Stimulated activated CD8-positive, alpha-beta memory T cell treated with anti-CD3 and anti-CD28 coated beads, Interleukin-4, amount 100 ng/mL, for 1 hour (primary cell): ENCODE results near the gene ZNF83.
A peak's percentile ranks its signal among the peaks of the same experiment; 100 is the strongest.
"Not testable (repeated sequence)": the region's sequence is repeated elsewhere in the genome, so short reads cannot be mapped to it uniquely, and the experiment has no call there.

ENCODE experiments used
- DNase-seq, 2 donors: peaks; one replicate each; pipeline ENCODE4 v3.0.0-alpha.2; 2020; ENCODE audit warnings: low read depth in 2 of 2, low spot score in 1 of 2

Gene ZNF83

DNA sequence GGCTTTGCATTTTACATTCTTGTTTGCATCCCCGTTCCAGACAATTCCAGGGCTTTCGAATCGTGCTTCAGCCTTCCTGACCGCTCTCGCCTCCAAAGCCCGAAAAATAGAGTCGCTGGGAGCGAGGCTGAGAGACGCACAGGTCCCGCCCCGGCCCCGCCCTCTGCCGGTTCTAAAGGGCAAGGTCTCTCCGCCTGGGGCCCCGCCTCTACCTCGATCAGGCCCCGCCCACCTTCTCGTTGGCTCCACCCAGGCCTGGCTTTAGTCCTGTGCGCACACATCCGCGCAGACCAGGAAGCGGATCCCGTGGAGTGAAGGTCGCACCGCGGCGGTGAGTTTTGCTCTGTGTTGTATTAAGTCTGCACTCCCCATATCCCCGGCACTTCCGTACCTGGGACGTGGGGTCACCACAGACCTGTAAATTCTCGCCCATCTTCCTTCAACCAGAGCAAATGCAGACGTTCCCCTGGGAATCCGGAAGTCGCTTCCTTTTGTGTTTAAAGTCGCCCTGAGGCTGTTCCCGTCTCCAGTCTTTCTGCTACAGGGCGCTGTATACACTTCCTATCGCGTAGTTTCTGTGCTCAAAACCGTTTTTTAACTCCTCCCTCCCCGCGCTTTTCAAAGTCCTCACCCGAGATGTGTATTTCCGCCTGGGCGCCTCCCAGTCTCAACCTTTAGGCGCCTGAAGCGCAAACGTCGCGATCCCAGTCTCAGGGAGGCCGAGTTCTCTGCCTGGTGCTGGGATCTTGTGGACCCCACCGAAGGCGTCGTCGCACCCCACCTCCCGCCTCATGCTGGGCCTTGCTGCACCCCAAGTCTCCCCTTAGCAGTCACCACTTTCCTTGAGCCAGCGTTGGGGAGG, 67.9 kb downstream of the ZNF83 start, which contains the start of gene ZNF701:
Gene ZNF701, plus strand, starts transcription at position 288 of the 862 bp plus-strand sequence. CDS start 3,861 bp downstream, outside the sequence.
- DNase-seq = peak; percentile 88 to 93

DNA sequence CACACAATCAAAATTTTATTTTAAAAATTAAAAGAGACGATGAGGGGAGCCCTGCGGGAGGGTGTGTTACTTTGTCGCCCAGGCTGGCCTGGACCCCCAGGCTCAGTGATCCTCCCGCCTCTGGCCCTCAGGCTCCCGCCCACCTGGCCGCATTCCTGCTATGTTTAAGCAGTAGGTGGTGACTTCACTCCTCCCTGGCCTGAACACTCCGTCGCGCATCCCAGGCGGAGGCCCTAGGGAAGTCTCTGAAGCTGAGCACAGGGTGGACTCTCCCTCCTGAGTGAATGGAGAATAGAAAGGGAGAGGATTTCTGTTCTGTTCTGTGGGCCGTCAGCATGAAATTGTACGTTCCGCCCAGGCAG, 68.5 kb downstream of the ZNF83 start:
- not testable (repeated sequence) for DNase-seq

DNA sequence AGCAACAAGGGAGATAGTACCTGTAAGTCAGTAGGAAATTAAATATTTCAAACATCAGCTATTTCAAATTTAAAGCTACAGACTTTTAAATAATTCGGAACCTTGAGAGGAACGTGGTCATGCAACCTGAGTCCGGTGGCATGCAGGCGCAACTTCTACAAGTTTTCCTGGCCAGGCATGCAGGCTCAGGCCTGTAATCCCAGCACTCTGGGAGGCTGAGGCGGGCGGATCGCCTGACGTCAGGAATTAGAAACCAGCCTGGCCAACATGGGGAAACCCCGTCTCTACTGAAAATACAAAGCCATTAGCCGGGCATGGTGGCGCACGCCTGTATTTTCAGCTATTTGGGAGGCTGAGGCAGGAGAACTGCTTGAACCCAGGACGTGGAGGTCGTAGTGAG, 70.2 kb downstream of the ZNF83 start:
- DNase-seq = no peak

DNA sequence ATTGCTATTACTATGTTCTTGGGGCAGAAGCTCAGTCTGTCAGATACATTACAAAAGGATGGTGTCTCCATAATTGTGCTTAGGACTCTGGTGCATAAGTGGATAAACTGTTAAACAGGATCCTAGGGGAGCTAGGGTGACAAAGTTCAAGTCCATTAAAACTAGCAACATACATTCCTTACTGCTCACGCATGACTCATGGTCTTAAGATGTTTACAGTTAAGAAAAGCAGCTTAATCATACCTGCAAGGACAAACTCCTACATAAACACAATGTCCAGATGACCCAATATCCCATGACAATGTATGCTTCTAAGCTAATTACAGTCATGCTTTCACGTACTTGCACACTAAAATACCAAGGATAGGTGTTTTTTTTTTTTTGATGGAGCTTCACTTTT, 71.6 kb downstream of the ZNF83 start:
- no peak for DNase-seq

DNA sequence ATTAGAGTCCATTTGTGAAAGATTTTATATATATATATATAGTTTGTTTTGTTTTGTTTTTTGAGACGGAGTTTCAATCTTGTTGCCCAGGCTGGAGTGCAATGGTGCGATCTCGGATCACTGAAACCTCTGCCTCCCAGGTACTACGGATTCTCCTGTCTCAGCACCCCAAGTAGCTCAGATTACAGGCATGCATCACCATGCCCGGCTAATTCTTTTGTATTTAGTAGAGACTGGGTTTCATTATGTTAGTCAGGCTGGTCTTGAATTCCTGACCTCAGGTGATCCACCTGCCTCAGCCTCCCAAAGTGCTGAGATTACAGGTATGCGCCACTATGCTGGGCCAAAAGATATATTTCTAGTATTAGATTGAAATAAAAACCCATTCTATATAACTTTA, 72.0 kb downstream of the ZNF83 start:
- DNase-seq = no peak
